HCT116 (cell line): ENCODE results near the gene USP46. TPM values are rescaled to one million over a fixed set of nuclear protein-coding genes. Genes with fewer than 3 reads are reported as not detected.

ENCODE experiments used
- ATAC-seq: fragments of 200-7000 bp; cut with Tn5 transposase; 2 replicates; pipeline ENCODE4 v1.9.1; 2020; ENCODE audit warnings: mild to moderate bottlenecking, moderate library complexity
- BruUV-seq: library from RNA; stranded (reverse); fragments of 400-500 nt; replicated peaks from 2 replicates; lab custom pipeline; 2021; lab: Mats Ljungman, UMichigan
- CTCF ChIA-PET: fragments of 300-600 bp; sonication (Branson Sonifier 250); formaldehyde crosslinking; loops from one replicate; lab custom pipeline; 2021; ENCODE audit warnings: antibody characterized with exemption; lab: Charles Lee
- POLR2A ChIA-PET: fragments of 300-600, 350-600 bp; sonication (Branson Sonifier 250); formaldehyde crosslinking; loops from one replicate; lab custom pipeline; 2021; ENCODE audit warnings: antibody characterized with exemption; lab: Charles Lee
- RAD21 ChIA-PET, 2 experiments: fragments of 300-600 bp; sonication (Branson Sonifier 250); formaldehyde crosslinking; loops; one replicate each; lab custom pipeline; 2023; ENCODE audit warnings: low total read pairs in 2 of 2; ENCODE audit not compliant: uncharacterized antibody in 2 of 2, unreplicated experiment in 2 of 2, low non-redundant PET in 1 of 2; lab: Charles Lee
- DNase-seq: peaks from one replicate; pipeline ENCODE4 v3.0.0-alpha.2; 2010; ENCODE audit warnings: low read depth, low spot score
- H2AFZ ChIP-seq: fragments of 200-600 bp; shearing (Covaris generic), sonication (generic); 2 replicates; pipeline ENCODE4 v1.6.1; 2017; ENCODE audit warnings: low read depth, mixed run types, mixed read lengths, antibody characterized with exemption, low read length; ENCODE audit not compliant: poor library complexity, severe bottlenecking
- H3K27ac ChIP-seq: 2 replicates; pipeline ENCODE4 v1.5.1; 2012; ENCODE audit warnings: low read depth, low read length
- H3K27me3 ChIP-seq: fragments of 200-600 bp; sonication (generic); 2 replicates; pipeline ENCODE4 v1.6.1; 2016; ENCODE audit warnings: mixed run types, low read length, mixed read lengths; ENCODE audit not compliant: insufficient read depth
- H3K36me3 ChIP-seq, 2 experiments: fragments of 200-500 bp in 1 of 2; fragments of 200-600 bp in 1 of 2; sonication (Bioruptor generic) in 1 of 2; sonication (generic) in 1 of 2; 2 replicates each; pipeline versions ENCODE4 v1.5.1 to v1.6.1; 2014 to 2016; ENCODE audit warnings: low read length in 2 of 2, inconsistent platforms in 1 of 2, mixed read lengths in 1 of 2, mixed run types in 1 of 2; ENCODE audit not compliant: insufficient read depth in 2 of 2, control insufficient read depth in 1 of 2
- H3K4me1 ChIP-seq, 2 experiments: fragments of 200-600 bp in 1 of 2; sonication (generic) in 1 of 2; 2 replicates each; pipeline versions ENCODE4 v1.5.1 to v1.6.1; 2012 to 2017; ENCODE audit warnings: low read length in 2 of 2, inconsistent platforms in 1 of 2, mild to moderate bottlenecking in 1 of 2, mixed read lengths in 1 of 2, mixed run types in 1 of 2, moderate library complexity in 1 of 2; ENCODE audit not compliant: insufficient read depth in 2 of 2, control insufficient read depth in 1 of 2
- H3K4me2 ChIP-seq: fragments of 200-600 bp; sonication (generic); 2 replicates; pipeline ENCODE4 v1.6.1; 2017; ENCODE audit warnings: mixed run types, low read length, mixed read lengths
- H3K4me3 ChIP-seq, 2 experiments: fragments of 200-600 bp in 1 of 2; sonication (generic) in 1 of 2; replicated peaks in 1 of 2; 2 replicates each; pipeline ENCODE4 v1.5.1; 2011 to 2016; ENCODE audit warnings: low read length in 2 of 2, control low read depth in 1 of 2, low read depth in 1 of 2, mild to moderate bottlenecking in 1 of 2, mixed read lengths in 1 of 2, mixed run types in 1 of 2
- H3K79me2 ChIP-seq: fragments of 200-600 bp; sonication (generic); 2 replicates; pipeline ENCODE4 v1.6.1; 2017; ENCODE audit warnings: mild to moderate bottlenecking, mixed run types, low read length, moderate library complexity, mixed read lengths; ENCODE audit not compliant: insufficient read depth
- H3K9ac ChIP-seq: fragments of 200-600 bp; sonication (generic); 2 replicates; pipeline ENCODE4 v1.6.1; 2016; ENCODE audit warnings: low read length, mixed read lengths
- H3K9me2 ChIP-seq: fragments of 200-600 bp; sonication (generic), shearing (Covaris generic); 2 replicates; pipeline ENCODE4 v1.6.1; 2017; ENCODE audit warnings: mixed run types, mild to moderate bottlenecking, moderate library complexity; ENCODE audit not compliant: insufficient read depth
- H3K9me3 ChIP-seq, 2 experiments: fragments of 200-500 bp in 1 of 2; fragments of 200-600 bp in 1 of 2; sonication (Bioruptor generic) in 1 of 2; sonication (generic) in 1 of 2; 2 replicates each; pipeline ENCODE4 v1.6.1; 2014 to 2017; ENCODE audit warnings: low read length in 2 of 2, mixed read lengths in 2 of 2, inconsistent platforms in 1 of 2, low read depth in 1 of 2, mild to moderate bottlenecking in 1 of 2, mixed run types in 1 of 2, moderate library complexity in 1 of 2; ENCODE audit not compliant: control insufficient read depth in 1 of 2, insufficient read depth in 1 of 2
- H4K20me1 ChIP-seq: fragments of 200-600 bp; sonication (generic), shearing (Covaris generic); 2 replicates; pipeline ENCODE4 v1.6.1; 2017; ENCODE audit warnings: mixed run types, mild to moderate bottlenecking, moderate library complexity; ENCODE audit not compliant: insufficient read depth
- EGR1 ChIP-seq: IDR thresholded peaks from 2 replicates; pipeline ENCODE4 v1.6.1; 2012; ENCODE audit warnings: low read depth
- FOSL1 ChIP-seq: IDR thresholded peaks from 2 replicates; pipeline ENCODE4 v1.6.1; 2012; ENCODE audit warnings: low read depth
- JUND ChIP-seq: IDR thresholded peaks from 2 replicates; pipeline ENCODE4 v1.6.1; 2012
- RAD21 ChIP-seq: IDR thresholded peaks from 2 replicates; pipeline ENCODE4 v1.6.1; 2012; ENCODE audit warnings: low read depth, mild to moderate bottlenecking
- SP1 ChIP-seq: IDR thresholded peaks from 2 replicates; pipeline ENCODE4 v1.6.1; 2012; ENCODE audit warnings: low read depth
- TCF7L2 ChIP-seq: IDR thresholded peaks from 2 replicates; pipeline ENCODE4 v1.7.0; 2011; ENCODE audit warnings: borderline replicate concordance, inconsistent platforms; ENCODE audit not compliant: insufficient read depth, insufficient read length; ENCODE audit errors: extremely low read depth
- ZFX ChIP-seq: fragments of 450-650 bp; IDR thresholded peaks from 2 replicates; pipeline ENCODE4 v1.6.1; 2017
- intact Hi-C: fragments of 100-400 bp; cut with micrococcal nuclease; formaldehyde crosslinking; loops from 2 replicates; pipeline ENCODE4 v1.10.0; 2022
- total RNA-seq: library from RNA; stranded (reverse); gene quantifications from one replicate; pipeline ENCODE4 v1.2.1, GENCODE V29; 2021; ENCODE audit not compliant: unreplicated experiment
- TF ChIP-seq, protein P1 (sequence below): IDR thresholded peaks from 2 replicates; pipeline ENCODE4 v1.6.1; 2012; ENCODE audit warnings: low read depth
- TF ChIP-seq, protein P2 (sequence below): IDR thresholded peaks from 2 replicates; pipeline ENCODE4 v1.6.1; 2011; ENCODE audit warnings: mild to moderate bottlenecking, low read length, moderate library complexity; ENCODE audit not compliant: insufficient replicate concordance; ENCODE audit errors: extremely low read depth
- TF ChIP-seq, protein P3 (sequence below): IDR thresholded peaks from 2 replicates; pipeline ENCODE4 v1.6.1; 2012
- TF ChIP-seq, protein P4 (sequence below): IDR thresholded peaks from 2 replicates; pipeline ENCODE4 v1.6.1; 2012

Gene USP46
- total RNA-seq, 1 experiment from 2014 or later = 36.6 TPM

DNA sequence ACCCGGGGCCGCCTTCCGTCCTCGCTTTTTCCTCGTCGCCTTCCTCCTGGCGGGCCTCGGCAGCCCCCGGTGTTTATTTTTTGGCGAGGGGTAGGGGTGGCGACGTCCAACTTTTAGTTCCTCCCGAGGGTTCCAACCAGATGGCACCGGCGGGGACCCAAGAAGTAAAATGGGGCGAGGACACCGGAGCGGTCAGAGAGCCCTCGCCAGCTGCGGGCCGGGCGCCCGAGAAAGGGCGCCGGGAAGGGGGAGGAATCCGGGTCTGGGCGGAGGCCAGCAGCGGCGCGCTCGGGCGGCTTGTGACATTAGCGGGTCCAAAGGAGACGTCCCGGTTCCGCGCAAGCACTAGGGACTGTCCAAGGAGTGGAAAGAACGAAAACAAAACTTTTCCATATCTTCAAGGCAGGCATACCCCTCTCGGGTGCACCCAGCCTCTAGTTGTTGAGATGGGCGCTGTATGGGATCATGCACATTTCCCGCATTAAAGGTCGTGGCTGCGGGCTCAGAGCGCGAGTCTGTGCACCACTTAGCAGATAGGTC, 691 bp upstream of the USP46 start:
- H3K9ac ChIP-seq = peak overlapping the region; percentile 78
- peaks cover 19 to 48% of the 10 kb centered on the region in 2 experiments for H3K4me1 ChIP-seq
- no peaks in the 10 kb centered on the region for H3K9me3 ChIP-seq
- TF ChIP-seq SP1 = no peak
- no peak for TF ChIP-seq FOSL1
- TF ChIP-seq RAD21 = 0 out of 2 replicates have a peak, but pooled peaks have one; percentile 1
- TF ChIP-seq, protein P1, sequence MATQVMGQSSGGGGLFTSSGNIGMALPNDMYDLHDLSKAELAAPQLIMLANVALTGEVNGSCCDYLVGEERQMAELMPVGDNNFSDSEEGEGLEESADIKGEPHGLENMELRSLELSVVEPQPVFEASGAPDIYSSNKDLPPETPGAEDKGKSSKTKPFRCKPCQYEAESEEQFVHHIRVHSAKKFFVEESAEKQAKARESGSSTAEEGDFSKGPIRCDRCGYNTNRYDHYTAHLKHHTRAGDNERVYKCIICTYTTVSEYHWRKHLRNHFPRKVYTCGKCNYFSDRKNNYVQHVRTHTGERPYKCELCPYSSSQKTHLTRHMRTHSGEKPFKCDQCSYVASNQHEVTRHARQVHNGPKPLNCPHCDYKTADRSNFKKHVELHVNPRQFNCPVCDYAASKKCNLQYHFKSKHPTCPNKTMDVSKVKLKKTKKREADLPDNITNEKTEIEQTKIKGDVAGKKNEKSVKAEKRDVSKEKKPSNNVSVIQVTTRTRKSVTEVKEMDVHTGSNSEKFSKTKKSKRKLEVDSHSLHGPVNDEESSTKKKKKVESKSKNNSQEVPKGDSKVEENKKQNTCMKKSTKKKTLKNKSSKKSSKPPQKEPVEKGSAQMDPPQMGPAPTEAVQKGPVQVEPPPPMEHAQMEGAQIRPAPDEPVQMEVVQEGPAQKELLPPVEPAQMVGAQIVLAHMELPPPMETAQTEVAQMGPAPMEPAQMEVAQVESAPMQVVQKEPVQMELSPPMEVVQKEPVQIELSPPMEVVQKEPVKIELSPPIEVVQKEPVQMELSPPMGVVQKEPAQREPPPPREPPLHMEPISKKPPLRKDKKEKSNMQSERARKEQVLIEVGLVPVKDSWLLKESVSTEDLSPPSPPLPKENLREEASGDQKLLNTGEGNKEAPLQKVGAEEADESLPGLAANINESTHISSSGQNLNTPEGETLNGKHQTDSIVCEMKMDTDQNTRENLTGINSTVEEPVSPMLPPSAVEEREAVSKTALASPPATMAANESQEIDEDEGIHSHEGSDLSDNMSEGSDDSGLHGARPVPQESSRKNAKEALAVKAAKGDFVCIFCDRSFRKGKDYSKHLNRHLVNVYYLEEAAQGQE = no peak
- TF ChIP-seq, protein P2, sequence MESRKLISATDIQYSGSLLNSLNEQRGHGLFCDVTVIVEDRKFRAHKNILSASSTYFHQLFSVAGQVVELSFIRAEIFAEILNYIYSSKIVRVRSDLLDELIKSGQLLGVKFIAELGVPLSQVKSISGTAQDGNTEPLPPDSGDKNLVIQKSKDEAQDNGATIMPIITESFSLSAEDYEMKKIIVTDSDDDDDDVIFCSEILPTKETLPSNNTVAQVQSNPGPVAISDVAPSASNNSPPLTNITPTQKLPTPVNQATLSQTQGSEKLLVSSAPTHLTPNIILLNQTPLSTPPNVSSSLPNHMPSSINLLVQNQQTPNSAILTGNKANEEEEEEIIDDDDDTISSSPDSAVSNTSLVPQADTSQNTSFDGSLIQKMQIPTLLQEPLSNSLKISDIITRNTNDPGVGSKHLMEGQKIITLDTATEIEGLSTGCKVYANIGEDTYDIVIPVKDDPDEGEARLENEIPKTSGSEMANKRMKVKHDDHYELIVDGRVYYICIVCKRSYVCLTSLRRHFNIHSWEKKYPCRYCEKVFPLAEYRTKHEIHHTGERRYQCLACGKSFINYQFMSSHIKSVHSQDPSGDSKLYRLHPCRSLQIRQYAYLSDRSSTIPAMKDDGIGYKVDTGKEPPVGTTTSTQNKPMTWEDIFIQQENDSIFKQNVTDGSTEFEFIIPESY = no peak
- TF ChIP-seq EGR1 = no peak
- no peak for TF ChIP-seq JUND
- TF ChIP-seq ZFX = peak; percentile 68
- TF ChIP-seq TCF7L2 = no peak
- TF ChIP-seq, protein P3, sequence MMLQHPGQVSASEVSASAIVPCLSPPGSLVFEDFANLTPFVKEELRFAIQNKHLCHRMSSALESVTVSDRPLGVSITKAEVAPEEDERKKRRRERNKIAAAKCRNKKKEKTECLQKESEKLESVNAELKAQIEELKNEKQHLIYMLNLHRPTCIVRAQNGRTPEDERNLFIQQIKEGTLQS = no peak
- TF ChIP-seq, protein P4, sequence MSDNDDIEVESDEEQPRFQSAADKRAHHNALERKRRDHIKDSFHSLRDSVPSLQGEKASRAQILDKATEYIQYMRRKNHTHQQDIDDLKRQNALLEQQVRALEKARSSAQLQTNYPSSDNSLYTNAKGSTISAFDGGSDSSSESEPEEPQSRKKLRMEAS = no peak
- TF ChIP-seq, all 23 proteins: peak for 2
- ChIA-PET POLR2A (no interaction called here), RAD21 (no interaction called here), CTCF (no interaction called here)
- no peaks in the 10 kb centered on the region for H4K20me1 ChIP-seq
- DNase-seq (no peak), ATAC-seq (peak; percentile 35)
- H3K27me3 ChIP-seq = no peaks in the 10 kb centered on the region
- no peaks in the 10 kb centered on the region for H3K36me3 ChIP-seq
- H3K4me3 ChIP-seq = peak overlapping the region; percentile 67 to 75
- TSS peak; percentile 67 for BruUV-seq
- H3K4me2 ChIP-seq = peak overlapping the region; percentile 83
- H3K27ac ChIP-seq = peak overlapping the region; percentile 92
- H3K9me2 ChIP-seq = no peaks in the 10 kb centered on the region
- intact Hi-C loops = loop anchor here (2.0 kb wide), 1 partner anchor 53 kb away; no protein-coding TSS in a partner anchor
- peaks cover 37% of the 10 kb centered on the region for H3K79me2 ChIP-seq
- no peak overlapping the region for H2AFZ ChIP-seq
